HG03139 (cell line): ENCODE data around the gene PDZD2.

Experiments
- ATAC-seq: cut with Tn5 transposase; IDR thresholded peaks from one replicate; pipeline ENCODE4 v1.9.1; 2021; ENCODE audit not compliant: unreplicated experiment

Gene PDZD2

DNA sequence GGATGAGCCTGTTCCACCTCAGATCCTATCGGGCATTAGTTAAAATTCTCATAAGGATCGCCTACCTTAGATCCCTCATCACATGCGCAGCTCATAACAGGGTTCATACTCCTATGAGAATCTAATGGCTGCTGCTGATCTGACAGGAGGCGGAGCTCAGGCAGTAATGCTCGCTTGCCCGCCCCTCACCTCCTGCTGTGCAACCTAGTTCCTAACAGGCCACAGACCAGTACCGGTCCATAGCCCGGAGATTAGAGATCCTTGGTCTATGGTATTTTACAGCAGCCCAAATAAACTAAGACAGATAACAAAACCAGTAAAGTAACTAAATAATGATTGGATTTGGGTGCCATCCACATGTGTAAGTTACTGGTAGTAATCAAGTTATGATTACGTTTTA lies 517.7 kb downstream of the PDZD2 start:
- no peak for ATAC-seq

DNA sequence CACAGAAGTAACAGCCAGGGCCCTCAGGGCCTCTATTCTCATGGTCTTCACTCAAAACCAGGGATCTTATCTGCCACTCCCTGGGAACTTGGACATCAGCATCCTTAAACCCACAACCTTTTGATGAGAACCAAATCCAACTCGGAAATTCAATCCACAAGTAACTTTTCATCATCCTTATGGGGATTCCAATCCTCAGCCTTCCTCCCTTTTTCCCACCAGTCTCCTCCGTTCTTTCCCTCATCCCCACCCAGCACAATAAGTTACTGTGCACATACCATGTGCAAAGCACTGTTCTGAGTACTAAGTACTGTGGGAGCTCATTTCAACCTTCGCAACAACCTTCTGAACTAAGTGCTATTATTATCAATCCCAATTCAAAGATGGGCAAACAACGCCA lies 518.1 kb downstream of the PDZD2 start:
- ATAC-seq, result no peak

DNA sequence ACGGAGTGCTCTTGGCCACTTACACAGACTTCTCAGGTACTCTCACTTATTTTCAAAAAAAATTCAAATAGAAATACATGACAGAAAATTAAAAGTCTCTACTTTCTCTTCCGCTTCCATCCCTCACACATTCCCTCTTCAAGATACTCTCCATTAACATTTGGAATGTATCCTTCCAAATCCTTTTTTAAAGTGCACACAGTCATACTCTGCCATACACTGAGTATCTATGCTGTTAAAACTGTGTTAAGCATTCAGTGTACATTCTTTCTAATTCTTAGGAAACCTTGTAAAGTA lies 519.7 kb downstream of the PDZD2 start:
- no peak for ATAC-seq

GRCh38 chr5:32159328-32160072 lies 520.6 kb downstream of the PDZD2 start:
- no peak for ATAC-seq

GRCh38 chr5:32160228-32160627 lies 521.3 kb downstream of the PDZD2 start:
- no peak for ATAC-seq
